Measurements from ENCODE around the gene C22orf31. TPM values are rescaled to one million over a fixed set of nuclear protein-coding genes. Genes with fewer than 3 reads are reported as not detected.
A peak's percentile ranks its signal among the peaks of the same experiment; 100 is the strongest.

Gene C22orf31
- total RNA-seq, 5 donors from 2014 or later (not counting 1 experiment from before 2014, with no cell fraction given): not detected

- Mint-ChIP-seq H3K4me1 (peaks cover 23 to 25% (median 23%) of the 10 kb centered on the region in 3 donors), H3K36me3 (no peaks in the 10 kb centered on the region), H3K4me3 (peak overlapping the region; percentile 73 to 77 (median 77)), H3K27ac (no peak overlapping the region), H3K27me3 (peaks cover 27 to 57% of the 10 kb centered on the region in 2 donors), H3K9me3 (no peaks in the 10 kb centered on the region)
- CTCF ChIA-PET: interaction anchor here in 1 of 2 donors (0.6 kb wide), 1 partner anchor 82 kb away, joined by 3 read pairs; no protein-coding TSS in a partner anchor
- peak overlapping the region; percentile 37 to 73 for H3K4me3 ChIP-seq (ENCODE audit: control insufficient read depth in 1 of 2, extremely low read depth in 1 of 2, low read length in 1 of 2)
- POLR2A ChIA-PET: interaction anchor here (0.5 to 1.3 kb wide), 3 partner anchors 272 to 1255 kb away, joined by 3 to 8 read pairs (median 5); partner anchors contain the start of genes TBC1D10A (in 1 of the 2) and XBP1 (in 1 of the 2)
- no peaks in the 10 kb centered on the region for H3K9me3 ChIP-seq
- peaks cover 4 to 62% of the 10 kb centered on the region in 2 experiments for H3K27me3 ChIP-seq (replicated peaks in 1 of 2; ENCODE audit: control insufficient read depth in 2 of 2, extremely low read depth in 1 of 2, insufficient read depth in 2 of 2, low read length in 1 of 2)
- DNase-seq: peak; percentile 53 to 88 (median 72)
- peak; percentile 94 to 97 (median 96) for ATAC-seq (replicated peaks in 1 of 4)
- H3K4me1 ChIP-seq (ENCODE audit: control insufficient read depth in 1 of 2, extremely low read depth in 1 of 2, insufficient read depth in 2 of 2, low read length in 2 of 2): peaks cover 12 to 31% of the 10 kb centered on the region in 2 experiments
- WGBS (ENCODE audit: insufficient coverage): 5% methylated on average over 32 of the region's 41 CpGs
- no peak overlapping the region for H3K27ac ChIP-seq (ENCODE audit: low read length)
- H3K36me3 ChIP-seq (ENCODE audit: control insufficient read depth in 2 of 2, extremely low read depth in 1 of 2, insufficient read depth in 1 of 2, low read length in 1 of 2): no peaks in the 10 kb centered on the region
Measured at GRCh38 chr22:29072193-29072978, 10.8 kb upstream of the C22orf31 start.

GRCh38 chr22:29071261-29072045 is 9.8 kb upstream of the C22orf31 start:
- H3K27ac Mint-ChIP-seq: no peak overlapping the region
- ChIA-PET CTCF (no interaction called here), POLR2A (no interaction called here)
- Histone ChIP-seq H3K4me1 (ENCODE audit: control insufficient read depth in 1 of 2, extremely low read depth in 1 of 2, insufficient read depth in 2 of 2, low read length in 2 of 2) (peaks cover 14 to 34% of the 10 kb centered on the region in 2 experiments), H3K36me3 (ENCODE audit: control insufficient read depth in 2 of 2, extremely low read depth in 1 of 2, insufficient read depth in 1 of 2, low read length in 1 of 2) (no peaks in the 10 kb centered on the region), H3K9me3 (no peaks in the 10 kb centered on the region), H3K4me3 (ENCODE audit: control insufficient read depth in 1 of 2, extremely low read depth in 1 of 2, low read length in 1 of 2) (peak overlapping the region; percentile 10 to 44), H3K27me3 (replicated peaks in 1 of 2; ENCODE audit: control insufficient read depth in 2 of 2, extremely low read depth in 1 of 2, insufficient read depth in 2 of 2, low read length in 1 of 2) (peaks cover 4 to 60% of the 10 kb centered on the region in 2 experiments), H3K27ac (ENCODE audit: low read length) (no peak overlapping the region)
- H3K36me3 Mint-ChIP-seq: no peaks in the 10 kb centered on the region
- H3K27me3 Mint-ChIP-seq: peaks cover 23 to 54% of the 10 kb centered on the region in 2 donors
- ATAC-seq (replicated peaks in 1 of 4) (peak in 3 of 4 experiments; percentile 17 to 20 (median 17)), DNase-seq (peak in 10 of 35 experiments; percentile 4 to 46 (median 24))
- peak overlapping the region; percentile 73 to 77 (median 77) for H3K4me3 Mint-ChIP-seq
- H3K4me1 Mint-ChIP-seq: peaks cover 27 to 30% (median 28%) of the 10 kb centered on the region in 3 donors
- no peaks in the 10 kb centered on the region for H3K9me3 Mint-ChIP-seq
- 3% methylated on average over 58 of the region's 60 CpGs for WGBS (ENCODE audit: insufficient coverage)

GRCh38 chr22:29070490-29070889 is 8.9 kb upstream of the C22orf31 start:
- DNase-seq (no peak), ATAC-seq (replicated peaks in 1 of 4) (no peak)
- H3K27me3 Mint-ChIP-seq: peaks cover 15 to 46% of the 10 kb centered on the region in 2 donors
- no peak overlapping the region for H3K4me3 ChIP-seq (ENCODE audit: control insufficient read depth in 1 of 2, extremely low read depth in 1 of 2, low read length in 1 of 2)
- no peaks in the 10 kb centered on the region for H3K9me3 ChIP-seq
- WGBS (ENCODE audit: insufficient coverage): 96% methylated on average over 4 of the region's 4 CpGs
- ChIA-PET POLR2A (no interaction called here), CTCF (no interaction called here)
- peaks cover 35 to 39% (median 36%) of the 10 kb centered on the region in 3 donors for H3K4me1 Mint-ChIP-seq
- H3K4me3 Mint-ChIP-seq: peak overlapping the region; percentile 48 to 77 (median 69)
- H3K9me3 Mint-ChIP-seq: no peaks in the 10 kb centered on the region
- peaks cover 23 to 37% of the 10 kb centered on the region in 2 experiments for H3K4me1 ChIP-seq (ENCODE audit: control insufficient read depth in 1 of 2, extremely low read depth in 1 of 2, insufficient read depth in 2 of 2, low read length in 2 of 2)
- H3K36me3 Mint-ChIP-seq: no peaks in the 10 kb centered on the region
- no peaks in the 10 kb centered on the region for H3K36me3 ChIP-seq (ENCODE audit: control insufficient read depth in 2 of 2, extremely low read depth in 1 of 2, insufficient read depth in 1 of 2, low read length in 1 of 2)
- peaks cover 4 to 58% of the 10 kb centered on the region in 2 experiments for H3K27me3 ChIP-seq (replicated peaks in 1 of 2; ENCODE audit: control insufficient read depth in 2 of 2, extremely low read depth in 1 of 2, insufficient read depth in 2 of 2, low read length in 1 of 2)
- no peak overlapping the region for H3K27ac ChIP-seq (ENCODE audit: low read length)
- H3K27ac Mint-ChIP-seq: no peak overlapping the region

- peaks cover 12 to 36% of the 10 kb centered on the region in 2 donors for H3K27me3 Mint-ChIP-seq
- POLR2A ChIA-PET: no interaction called here
- Histone ChIP-seq H3K36me3 (ENCODE audit: control insufficient read depth in 2 of 2, extremely low read depth in 1 of 2, insufficient read depth in 1 of 2, low read length in 1 of 2) (no peaks in the 10 kb centered on the region), H3K27me3 (replicated peaks in 1 of 2; ENCODE audit: control insufficient read depth in 2 of 2, extremely low read depth in 1 of 2, insufficient read depth in 2 of 2, low read length in 1 of 2) (peaks cover 4 to 50% of the 10 kb centered on the region in 2 experiments), H3K27ac (ENCODE audit: low read length) (no peak overlapping the region), H3K4me1 (ENCODE audit: control insufficient read depth in 1 of 2, extremely low read depth in 1 of 2, insufficient read depth in 2 of 2, low read length in 2 of 2) (peaks cover 26 to 39% of the 10 kb centered on the region in 2 experiments), H3K4me3 (ENCODE audit: control insufficient read depth in 1 of 2, extremely low read depth in 1 of 2, low read length in 1 of 2) (no peak overlapping the region), H3K9me3 (no peaks in the 10 kb centered on the region)
- no peak overlapping the region for H3K4me3 Mint-ChIP-seq
- no peak for DNase-seq
- H3K9me3 Mint-ChIP-seq: no peaks in the 10 kb centered on the region
- 46% methylated on average over 2 of the region's 4 CpGs for WGBS (ENCODE audit: insufficient coverage)
- H3K27ac Mint-ChIP-seq: no peak overlapping the region
- H3K36me3 Mint-ChIP-seq: no peaks in the 10 kb centered on the region
- no peak for ATAC-seq (replicated peaks in 1 of 4)
- CTCF ChIA-PET: interaction anchor here in 1 of 2 donors (1.0 kb wide), 1 partner anchor 260 kb away, joined by 3 read pairs; no protein-coding TSS in a partner anchor
- peaks cover 38 to 46% (median 40%) of the 10 kb centered on the region in 3 donors for H3K4me1 Mint-ChIP-seq
Measured at GRCh38 chr22:29069463-29069862, 7.8 kb upstream of the C22orf31 start.

GRCh38 chr22:29065468-29066190 is 4.0 kb upstream of the C22orf31 start:
- ATAC-seq (replicated peaks in 1 of 4): peak in 3 of 4 experiments; percentile 30 to 72 (median 70)
- H3K4me3 Mint-ChIP-seq: peak overlapping the region in 1 of 3 donors; percentile 34
- POLR2A ChIA-PET: interaction anchor here in 1 of 2 donors (0.6 kb wide), 1 partner anchor 17 kb away, joined by 3 read pairs; no protein-coding TSS in a partner anchor

More at GRCh38 chr22:29065468-29066190, 4.0 kb upstream of the C22orf31 start:
- no peak overlapping the region for H3K27ac Mint-ChIP-seq
- Histone ChIP-seq H3K27ac (ENCODE audit: low read length) (no peak overlapping the region), H3K36me3 (ENCODE audit: control insufficient read depth in 2 of 2, extremely low read depth in 1 of 2, insufficient read depth in 1 of 2, low read length in 1 of 2) (no peaks in the 10 kb centered on the region), H3K9me3 (no peaks in the 10 kb centered on the region), H3K4me3 (ENCODE audit: control insufficient read depth in 1 of 2, extremely low read depth in 1 of 2, low read length in 1 of 2) (no peak overlapping the region), H3K27me3 (replicated peaks in 1 of 2; ENCODE audit: control insufficient read depth in 2 of 2, extremely low read depth in 1 of 2, insufficient read depth in 2 of 2, low read length in 1 of 2) (peaks cover 4 to 17% of the 10 kb centered on the region in 2 experiments), H3K4me1 (ENCODE audit: control insufficient read depth in 1 of 2, extremely low read depth in 1 of 2, insufficient read depth in 2 of 2, low read length in 2 of 2) (peaks cover 9 to 14% of the 10 kb centered on the region in 2 experiments)
- H3K4me1 Mint-ChIP-seq: peaks cover 14 to 23% (median 18%) of the 10 kb centered on the region in 3 donors
- peaks cover 0 to 27% of the 10 kb centered on the region in 2 donors for H3K27me3 Mint-ChIP-seq
- no peaks in the 10 kb centered on the region for H3K36me3 Mint-ChIP-seq
- peak in 1 of 35 experiments; percentile 9 for DNase-seq
- 13% methylated on average over 3 of the region's 7 CpGs for WGBS (ENCODE audit: insufficient coverage)
- CTCF ChIA-PET: interaction anchor here (0.6 to 1.1 kb wide), 4 partner anchors 17 to 553 kb away, joined by 3 to 6 read pairs (median 4); no protein-coding TSS in a partner anchor
- no peaks in the 10 kb centered on the region for H3K9me3 Mint-ChIP-seq
